Mesothelial cell of epicardium (in vitro differentiated cells): ENCODE data around the gene RALGAPB. TPM values are rescaled to one million over a fixed set of nuclear protein-coding genes. Genes with fewer than 3 reads are reported as not detected.
A peak's percentile ranks its signal among the peaks of the same experiment; 100 is the strongest.
"Not testable (repeated sequence)": the region's sequence is repeated elsewhere in the genome, so short reads cannot be mapped to it uniquely, and the experiment has no call there.

Experiments
- DNase-seq, 2 experiments: peaks; one replicate each; pipeline ENCODE4 v3.0.0; 2021; ENCODE audit warnings: low spot score in 2 of 2; ENCODE audit not compliant: unreplicated experiment in 2 of 2
- H3K27ac Mint-ChIP-seq: 2 replicates; pipeline ENCODE4 v1.8.0; 2021; ENCODE audit warnings: mixed read lengths
- H3K27me3 Mint-ChIP-seq: 2 replicates; pipeline ENCODE4 v1.8.0; 2021; ENCODE audit warnings: low read depth, mixed read lengths
- H3K36me3 Mint-ChIP-seq: 2 replicates; pipeline ENCODE4 v1.8.0; 2021; ENCODE audit warnings: mixed read lengths
- H3K4me1 Mint-ChIP-seq: 2 replicates; pipeline ENCODE4 v1.8.0; 2021; ENCODE audit warnings: mixed read lengths
- H3K4me3 Mint-ChIP-seq: 2 replicates; pipeline ENCODE4 v1.8.0; 2021; ENCODE audit warnings: mild to moderate bottlenecking, moderate library complexity, mixed read lengths
- H3K9me3 Mint-ChIP-seq: 2 replicates; pipeline ENCODE4 v1.8.0; 2021; ENCODE audit warnings: mixed read lengths
- CTCF ChIP-seq: fragments of 200-600 bp; sonication (generic); IDR thresholded peaks from one replicate; pipeline ENCODE4 v1.5.0; 2021; ENCODE audit warnings: antibody characterized with exemption; ENCODE audit not compliant: unreplicated experiment
- total RNA-seq: library from RNA; stranded (reverse); gene quantifications from 3 replicates; pipeline ENCODE4 v1.2.1, GENCODE V29; 2021

The RALGAPB gene
- total RNA-seq, 1 donor from 2014 or later, result 43.5 TPM

DNA sequence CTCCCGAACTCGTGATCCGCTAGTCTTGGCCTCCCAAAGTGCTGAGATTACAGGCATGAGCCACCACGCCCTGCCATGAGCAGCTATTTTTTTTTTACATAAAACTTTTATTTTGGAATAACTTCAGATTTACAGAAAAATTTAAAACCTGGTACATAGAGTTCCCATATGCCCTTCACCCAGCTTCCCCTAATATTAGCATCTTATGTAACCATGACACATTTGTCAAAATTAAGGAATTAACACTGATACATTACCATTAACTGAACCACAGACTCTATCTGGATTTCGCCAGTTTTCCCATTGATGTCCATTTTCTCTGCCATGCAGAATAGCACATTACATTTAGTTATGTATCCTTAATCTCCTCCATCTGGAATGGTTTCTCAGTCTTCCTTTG is 14.3 kb upstream of the RALGAPB start:
- no peak for TF ChIP-seq CTCF
- H3K36me3 Mint-ChIP-seq, result no peaks in the 10 kb centered on the region
- no peak for DNase-seq
- no peaks in the 10 kb centered on the region for H3K27me3 Mint-ChIP-seq
- peaks cover 13% of the 10 kb centered on the region for H3K4me1 Mint-ChIP-seq
- no peak overlapping the region for H3K4me3 Mint-ChIP-seq
- no peaks in the 10 kb centered on the region for H3K9me3 Mint-ChIP-seq
- H3K27ac Mint-ChIP-seq, result no peak overlapping the region

- Mint-ChIP-seq H3K36me3 (no peaks in the 10 kb centered on the region), H3K4me1 (peaks cover 13% of the 10 kb centered on the region), H3K9me3 (no peaks in the 10 kb centered on the region), H3K4me3 (peak overlapping the region; percentile 17), H3K27ac (peak overlapping the region; percentile 91), H3K27me3 (no peaks in the 10 kb centered on the region)
- TF ChIP-seq CTCF, result no peak
- no peak for DNase-seq
Observed at GRCh38 chr20:38460040-38460623, 12.5 kb upstream of the RALGAPB start.

DNA sequence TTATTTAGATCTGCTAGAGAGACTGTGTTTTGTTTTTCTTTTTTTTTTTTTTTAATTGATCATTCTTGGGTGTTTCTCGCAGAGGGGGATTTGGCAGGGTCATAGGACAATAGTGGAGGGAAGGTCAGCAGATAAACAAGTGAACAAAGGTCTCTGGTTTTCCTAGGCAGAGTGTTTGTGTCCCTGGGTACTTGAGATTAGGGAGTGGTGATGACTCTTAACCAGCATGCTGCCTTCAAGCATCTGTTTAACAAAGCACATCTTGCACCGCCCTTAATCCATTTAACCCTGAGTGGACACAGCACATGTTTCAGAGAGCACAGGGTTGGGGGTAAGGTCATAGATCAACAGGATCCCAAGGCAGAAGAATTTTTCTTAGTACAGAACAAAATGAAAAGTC is 12.0 kb upstream of the RALGAPB start:
- DNase-seq, H3K36me3 Mint-ChIP-seq, H3K9me3 Mint-ChIP-seq, H3K27me3 Mint-ChIP-seq: not testable (repeated sequence)
- peak overlapping the region; percentile 91 for H3K27ac Mint-ChIP-seq
- peaks cover 13% of the 10 kb centered on the region for H3K4me1 Mint-ChIP-seq
- peak overlapping the region; percentile 17 for H3K4me3 Mint-ChIP-seq

DNA sequence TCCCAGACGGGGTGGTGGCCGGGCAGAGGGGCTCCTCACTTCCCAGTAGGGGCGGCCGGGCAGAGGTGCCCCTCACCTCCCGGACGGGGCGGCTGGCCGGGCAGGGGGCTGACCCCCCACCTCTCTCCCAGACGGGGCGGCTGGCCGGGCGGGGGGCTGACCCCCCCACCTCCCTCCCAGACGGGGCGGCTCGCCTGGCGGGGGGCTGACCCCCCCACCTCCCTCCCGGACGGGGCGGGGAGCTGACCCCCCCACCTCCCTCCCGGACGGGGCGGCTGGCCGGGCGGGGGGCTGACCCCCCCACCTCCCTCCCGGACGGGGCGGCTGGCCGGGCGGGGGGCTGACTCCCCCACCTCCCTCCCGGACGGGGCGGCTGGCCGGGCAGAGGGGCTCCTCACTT is 11.5 kb upstream of the RALGAPB start:
- H3K27me3 Mint-ChIP-seq, H3K4me3 Mint-ChIP-seq, DNase-seq, H3K9me3 Mint-ChIP-seq, H3K36me3 Mint-ChIP-seq, H3K27ac Mint-ChIP-seq: not testable (repeated sequence)
- H3K4me1 Mint-ChIP-seq, result peaks cover 11% of the 10 kb centered on the region

DNA sequence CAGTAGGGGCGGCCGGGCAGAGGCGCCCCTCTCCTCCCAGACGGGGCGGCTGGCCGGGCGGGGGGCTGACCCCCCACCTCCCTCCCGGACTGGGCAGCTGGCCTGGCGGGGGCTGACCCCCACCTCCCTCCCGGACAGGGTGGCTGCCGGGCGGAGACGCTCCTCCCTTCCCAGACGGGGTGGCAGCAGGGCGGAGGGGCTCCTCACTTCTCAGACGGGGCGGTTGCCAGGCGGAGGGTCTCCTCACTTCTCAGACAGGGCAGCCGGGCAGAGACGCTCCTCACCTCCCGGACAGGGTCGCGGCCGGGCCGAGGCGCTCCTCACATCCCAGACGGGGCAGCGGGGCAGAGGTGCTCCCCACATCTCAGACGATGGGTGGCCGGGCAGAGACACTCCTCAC is 11.1 kb upstream of the RALGAPB start:
- not testable (repeated sequence) for H3K27ac Mint-ChIP-seq, H3K9me3 Mint-ChIP-seq, H3K4me1 Mint-ChIP-seq, DNase-seq, H3K4me3 Mint-ChIP-seq, H3K27me3 Mint-ChIP-seq, H3K36me3 Mint-ChIP-seq

DNA sequence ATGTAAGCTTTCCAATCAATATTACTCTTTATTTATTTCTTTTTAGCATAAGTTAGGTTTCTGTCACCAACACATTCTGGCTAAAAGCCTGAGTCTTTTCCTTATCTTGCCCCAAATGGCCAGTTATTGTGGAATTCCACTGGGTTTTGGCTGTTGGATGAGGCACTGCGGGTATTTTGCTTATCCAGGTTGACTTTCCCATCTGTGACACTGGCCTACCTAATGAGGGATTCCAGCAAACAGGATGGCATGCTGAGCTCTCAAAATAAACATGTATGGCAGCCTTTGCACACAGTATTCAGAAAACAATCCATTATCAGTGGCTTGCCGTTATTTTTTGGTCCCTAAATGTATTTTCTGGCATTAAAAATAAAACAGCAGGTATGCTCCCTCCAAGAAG is 6.5 kb upstream of the RALGAPB start:
- peaks cover 12% of the 10 kb centered on the region for H3K27me3 Mint-ChIP-seq
- DNase-seq, result no peak
- H3K4me3 Mint-ChIP-seq, result no peak overlapping the region
- H3K9me3 Mint-ChIP-seq, result no peaks in the 10 kb centered on the region
- H3K4me1 Mint-ChIP-seq, result no peaks in the 10 kb centered on the region
- no peak overlapping the region for H3K27ac Mint-ChIP-seq
- H3K36me3 Mint-ChIP-seq, result no peaks in the 10 kb centered on the region
- TF ChIP-seq CTCF, result no peak

DNA sequence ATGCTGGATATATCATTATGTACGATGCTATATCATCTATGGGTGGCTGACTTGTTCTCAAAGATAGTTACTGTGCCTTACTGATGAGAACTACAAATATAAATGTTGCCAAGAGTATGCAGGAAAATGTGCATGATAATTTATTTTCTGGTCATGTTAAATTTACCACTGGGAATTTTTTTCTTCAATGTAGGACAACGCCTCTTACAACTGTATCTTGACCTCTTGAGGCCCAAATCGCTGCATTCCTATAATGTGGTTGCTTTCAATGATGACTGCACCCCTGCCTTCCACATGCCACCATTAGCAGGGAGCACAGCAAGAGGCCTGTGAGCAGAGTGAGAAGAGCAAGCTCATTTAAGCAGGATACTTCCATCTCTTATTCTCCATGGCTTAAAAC is 5.7 kb upstream of the RALGAPB start:
- no peak for DNase-seq
- no peak for TF ChIP-seq CTCF
- peaks cover 4% of the 10 kb centered on the region for H3K4me1 Mint-ChIP-seq
- H3K27me3 Mint-ChIP-seq, result peaks cover 12% of the 10 kb centered on the region
- no peak overlapping the region for H3K27ac Mint-ChIP-seq
- H3K9me3 Mint-ChIP-seq, result no peaks in the 10 kb centered on the region
- no peaks in the 10 kb centered on the region for H3K36me3 Mint-ChIP-seq
- H3K4me3 Mint-ChIP-seq, result no peak overlapping the region
